ENCODE data around the gene SH2D3C. TPM values are rescaled to one million over a fixed set of nuclear protein-coding genes. Genes with fewer than 3 reads are reported as not detected.

SH2D3C gene
- total RNA-seq, 1 donor from 2014 or later, result 0.16 TPM

GRCh38 chr9:127721391-127721821 is 57.1 kb downstream of the SH2D3C start:
- DNase-seq (ENCODE audit: low read depth), result no peak

- no peak for DNase-seq (ENCODE audit: low read depth)
Measured at GRCh38 chr9:127720865-127721227, 57.6 kb downstream of the SH2D3C start.

- no peak for DNase-seq (ENCODE audit: low read depth)
Measured at GRCh38 chr9:127720031-127720864, 58.2 kb downstream of the SH2D3C start.

- DNase-seq (ENCODE audit: low read depth), result no peak
Measured at GRCh38 chr9:127717766-127718165, 60.7 kb downstream of the SH2D3C start.

GRCh38 chr9:127716412-127716811 is 62.1 kb downstream of the SH2D3C start:
- no peak for DNase-seq (ENCODE audit: low read depth)

- peak; percentile 98 for DNase-seq (ENCODE audit: low read depth)
Measured at GRCh38 chr9:127715470-127716337, 62.8 kb downstream of the SH2D3C start, which contains the start of the genes PTRH1 and TTC16. Gene PTRH1, minus strand, starts transcription at chr9:127715663. Its CDS starts 24 bp downstream, at chr9:127715639. Gene TTC16, plus strand, starts transcription at chr9:127716079. Its CDS starts 67 bp downstream, at chr9:127716146.

GRCh38 chr9:127714951-127715469 is 63.5 kb downstream of the SH2D3C start:
- peak; percentile 70 for DNase-seq (ENCODE audit: low read depth)

- no peak for DNase-seq (ENCODE audit: low read depth)
Measured at GRCh38 chr9:127714020-127714750, 64.3 kb downstream of the SH2D3C start.

GRCh38 chr9:127712867-127713266 is 65.6 kb downstream of the SH2D3C start:
- DNase-seq (ENCODE audit: low read depth), result no peak

GRCh38 chr9:127712371-127712770 is 66.1 kb downstream of the SH2D3C start:
- DNase-seq (ENCODE audit: low read depth), result no peak

- no peak for DNase-seq (ENCODE audit: low read depth)
Measured at GRCh38 chr9:127711831-127712274, 66.6 kb downstream of the SH2D3C start.

- no peak for DNase-seq (ENCODE audit: low read depth)
Measured at GRCh38 chr9:127711226-127711701, 67.2 kb downstream of the SH2D3C start.

- no peak for DNase-seq (ENCODE audit: low read depth)
Measured at GRCh38 chr9:127710204-127710783, 68.2 kb downstream of the SH2D3C start.

GRCh38 chr9:127708952-127709587 is 69.4 kb downstream of the SH2D3C start:
- no peak for DNase-seq (ENCODE audit: low read depth)

GRCh38 chr9:127707766-127708165 is 70.7 kb downstream of the SH2D3C start:
- DNase-seq (ENCODE audit: low read depth), result no peak

GRCh38 chr9:127706836-127707241 is 71.6 kb downstream of the SH2D3C start, which contains the start of gene CFAP157:
Gene CFAP157, plus strand, starts transcription at chr9:127706988. Its CDS starts 44 bp downstream, at chr9:127707032.
- no peak for DNase-seq (ENCODE audit: low read depth)

GRCh38 chr9:127705577-127706379 is 72.7 kb downstream of the SH2D3C start:
- peak; percentile 78 for DNase-seq (ENCODE audit: low read depth)

- no peak for DNase-seq (ENCODE audit: low read depth)
Measured at GRCh38 chr9:127703289-127703946, 75.0 kb downstream of the SH2D3C start.

Data from myocyte (in vitro differentiated cells).